SK-N-MC (cell line): Measurements from ENCODE around the gene PARD3B.

ENCODE experiments used
- DNase-seq: peaks from one replicate; pipeline ENCODE4 v3.0.0-alpha.2; 2011; ENCODE audit warnings: low read depth, low spot score
- H3K27ac ChIP-seq: fragments of 200-600 bp; sonication (generic); 2 replicates; pipeline ENCODE4 v1.5.1; 2016; ENCODE audit warnings: mixed run types
- H3K36me3 ChIP-seq: fragments of 200-600 bp; sonication (generic); 2 replicates; pipeline ENCODE4 v1.6.1; 2017; ENCODE audit warnings: antibody characterized with exemption, low read length, mixed read lengths; ENCODE audit not compliant: insufficient read depth
- H3K4me3 ChIP-seq: fragments of 200-600 bp; sonication (generic); 2 replicates; pipeline ENCODE4 v1.5.1; 2016
- H3K9ac ChIP-seq: fragments of 200-600 bp; sonication (generic); 2 replicates; pipeline ENCODE4 v1.8.0; 2017; ENCODE audit warnings: mixed run types, mixed read lengths; ENCODE audit not compliant: insufficient read length
- H3K9me3 ChIP-seq: fragments of 200-600 bp; sonication (generic); 2 replicates; pipeline ENCODE4 v1.6.1; 2017; ENCODE audit warnings: low read depth, mild to moderate bottlenecking, antibody characterized with exemption, low read length, moderate library complexity, mixed read lengths
- EZH2 ChIP-seq: fragments of 200-600 bp; sonication (generic); IDR thresholded peaks from one replicate; pipeline ENCODE4 v1.6.1; 2017; ENCODE audit warnings: antibody characterized with exemption
- FOXP2 ChIP-seq: optimal IDR thresholded peaks from 2 replicates; pipeline ENCODE3; 2011; ENCODE audit warnings: mild to moderate bottlenecking, moderate library complexity; ENCODE audit not compliant: insufficient read depth; ENCODE audit errors: extremely low read length, control extremely low read depth
- POLR2AphosphoS5 ChIP-seq: IDR thresholded peaks from 2 replicates; pipeline ENCODE4 v1.6.1; 2012; ENCODE audit warnings: mild to moderate bottlenecking, low read depth, low read length, borderline replicate concordance

PARD3B gene

GRCh38 chr2:204840504-204840903 lies 295.2 kb downstream of the PARD3B start:
- no peak for TF ChIP-seq POLR2AphosphoS5
- no peak for TF ChIP-seq EZH2
- TF ChIP-seq FOXP2 = no peak
- no peak for DNase-seq
- Histone ChIP-seq H3K9ac (no peak overlapping the region), H3K36me3 (no peaks in the 10 kb centered on the region), H3K4me3 (no peak overlapping the region), H3K9me3 (no peaks in the 10 kb centered on the region), H3K27ac (no peak overlapping the region)

DNA sequence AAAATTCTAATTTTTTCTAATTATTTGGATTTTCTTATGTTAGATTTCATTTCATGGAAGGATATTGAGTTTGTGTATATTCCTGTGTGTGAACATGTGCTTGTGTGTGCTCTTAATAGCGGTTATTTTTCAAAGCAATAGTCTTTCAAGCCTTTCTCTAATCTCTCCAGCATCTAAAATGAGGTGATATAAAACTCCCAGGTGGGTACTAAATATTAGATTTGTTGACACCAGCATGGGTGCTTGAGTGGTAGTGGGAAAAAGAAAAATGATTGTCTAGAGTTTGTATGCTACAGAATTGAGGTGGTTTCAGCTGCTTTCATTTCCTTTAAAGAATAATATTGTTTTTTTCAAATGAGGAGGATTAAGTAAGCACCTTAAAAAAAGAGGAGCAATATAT lies 296.8 kb downstream of the PARD3B start:
- Histone ChIP-seq H3K9me3 (no peaks in the 10 kb centered on the region), H3K4me3 (no peak overlapping the region), H3K27ac (peak overlapping the region; percentile 48; the same call in 1 of the 2 replicates), H3K9ac (peak overlapping the region; percentile 15), H3K36me3 (no peaks in the 10 kb centered on the region)
- TF ChIP-seq POLR2AphosphoS5 = no peak
- no peak for TF ChIP-seq FOXP2
- no peak for TF ChIP-seq EZH2
- no peak for DNase-seq

- Histone ChIP-seq H3K27ac (peak overlapping the region; percentile 48), H3K9me3 (no peaks in the 10 kb centered on the region), H3K4me3 (peak overlapping the region; percentile 27), H3K9ac (peak overlapping the region; percentile 15), H3K36me3 (no peaks in the 10 kb centered on the region)
- DNase-seq = peak; percentile 8
- TF ChIP-seq EZH2 (no peak), POLR2AphosphoS5 (no peak), FOXP2 (no peak)
Measured at GRCh38 chr2:204842661-204843485, 297.6 kb downstream of the PARD3B start.

- H3K4me3 ChIP-seq = no peak overlapping the region
- no peaks in the 10 kb centered on the region for H3K9me3 ChIP-seq
- H3K36me3 ChIP-seq = no peaks in the 10 kb centered on the region
- H3K27ac ChIP-seq = no peak overlapping the region
- no peak for DNase-seq
- TF ChIP-seq POLR2AphosphoS5 (no peak), EZH2 (no peak), FOXP2 (no peak)
- no peak overlapping the region for H3K9ac ChIP-seq
Measured at GRCh38 chr2:204846471-204846870, 301.2 kb downstream of the PARD3B start.

- Histone ChIP-seq H3K27ac (no peak overlapping the region), H3K36me3 (no peaks in the 10 kb centered on the region), H3K4me3 (no peak overlapping the region), H3K9me3 (no peaks in the 10 kb centered on the region), H3K9ac (no peak overlapping the region)
- no peak for DNase-seq
- no peak for TF ChIP-seq FOXP2
- TF ChIP-seq EZH2 = no peak
- no peak for TF ChIP-seq POLR2AphosphoS5
Measured at GRCh38 chr2:204849892-204850291, 304.6 kb downstream of the PARD3B start.

- H3K9me3 ChIP-seq = no peaks in the 10 kb centered on the region
- no peak overlapping the region for H3K4me3 ChIP-seq
- H3K36me3 ChIP-seq = no peaks in the 10 kb centered on the region
- no peak for TF ChIP-seq FOXP2
- TF ChIP-seq POLR2AphosphoS5 = no peak
- TF ChIP-seq EZH2 = no peak
- H3K27ac ChIP-seq = no peak overlapping the region
- H3K9ac ChIP-seq = no peak overlapping the region
- DNase-seq = no peak
Measured at GRCh38 chr2:204850581-204850980, 305.3 kb downstream of the PARD3B start.

DNA sequence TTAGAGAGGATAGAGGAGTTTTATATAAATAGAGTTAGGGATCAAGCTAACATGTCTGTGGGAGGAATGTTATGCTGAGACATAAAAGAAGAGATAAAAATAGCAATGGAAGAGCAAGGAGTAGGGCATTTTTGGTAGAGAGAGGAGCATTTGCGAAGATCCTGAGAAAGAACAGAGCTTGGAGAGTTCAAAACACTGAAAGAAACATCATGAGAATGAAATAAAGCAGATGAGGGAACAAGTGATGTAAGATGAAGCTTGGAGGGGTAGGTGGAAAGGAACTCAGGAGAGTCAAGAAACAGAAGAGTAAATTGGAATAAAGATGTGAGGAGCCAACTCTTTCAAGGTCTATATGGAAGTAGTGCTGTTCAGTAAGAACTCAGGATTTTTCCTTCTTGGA lies 308.6 kb downstream of the PARD3B start:
- no peaks in the 10 kb centered on the region for H3K9me3 ChIP-seq
- TF ChIP-seq FOXP2 = no peak
- no peak overlapping the region for H3K27ac ChIP-seq
- H3K36me3 ChIP-seq = no peaks in the 10 kb centered on the region
- H3K4me3 ChIP-seq = no peak overlapping the region
- no peak for DNase-seq
- no peak overlapping the region for H3K9ac ChIP-seq

DNA sequence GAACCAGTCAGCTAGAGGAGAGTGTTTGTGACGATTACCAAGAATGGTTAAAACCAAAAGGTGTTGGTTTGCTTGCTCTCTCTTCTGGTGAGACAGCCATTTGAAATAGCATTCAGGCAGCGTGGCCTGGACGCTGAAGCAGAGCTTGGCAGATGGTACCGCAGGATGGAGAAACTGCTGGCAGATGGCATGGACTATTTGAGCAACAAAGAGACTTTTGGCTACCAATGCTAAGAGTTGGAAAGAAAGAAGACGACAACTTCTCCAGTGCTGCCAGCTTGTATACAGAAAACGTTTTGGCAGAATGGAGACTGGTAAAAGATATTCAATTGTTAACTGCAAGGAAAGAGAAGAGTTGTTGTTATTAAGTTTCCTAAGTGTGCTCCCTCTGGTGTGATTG lies 315.0 kb downstream of the PARD3B start:
- Histone ChIP-seq H3K27ac (no peak overlapping the region), H3K4me3 (no peak overlapping the region), H3K9me3 (no peaks in the 10 kb centered on the region), H3K9ac (no peak overlapping the region), H3K36me3 (no peaks in the 10 kb centered on the region)
- DNase-seq = no peak
- TF ChIP-seq FOXP2 = no peak
- TF ChIP-seq EZH2 = no peak
- no peak for TF ChIP-seq POLR2AphosphoS5

GRCh38 chr2:204862809-204863208 lies 317.5 kb downstream of the PARD3B start:
- H3K4me3 ChIP-seq = no peak overlapping the region
- H3K9ac ChIP-seq = no peak overlapping the region
- no peaks in the 10 kb centered on the region for H3K9me3 ChIP-seq
- H3K36me3 ChIP-seq = no peaks in the 10 kb centered on the region
- TF ChIP-seq FOXP2 = no peak
- no peak for TF ChIP-seq EZH2
- no peak for TF ChIP-seq POLR2AphosphoS5
- DNase-seq = no peak
- no peak overlapping the region for H3K27ac ChIP-seq
